Lower leg skin (tissue), 4 donors: Measurements from ENCODE around the gene PTH2. TPM values are rescaled to one million over a fixed set of nuclear protein-coding genes. Genes with fewer than 3 reads are reported as not detected.

Experiments used
- DNase-seq, 2 donors: peaks; one replicate each; pipeline ENCODE4 v3.0.0-alpha.2; 2019; ENCODE audit warnings: low spot score in 2 of 2
- H3K4me3 ChIP-seq: fragments of 200-600 bp; sonication (generic); 2 replicates; pipeline ENCODE4 v1.5.1; 2017; ENCODE audit warnings: mild to moderate bottlenecking, low read depth; ENCODE audit not compliant: poor library complexity, severe bottlenecking
- CTCF ChIP-seq, 3 donors: fragments of 450-650 bp; IDR thresholded peaks; one replicate each; pipeline ENCODE4 v1.5.1; 2016; ENCODE audit warnings: antibody characterized with exemption in 3 of 3, mild to moderate bottlenecking in 3 of 3, moderate library complexity in 2 of 3
- POLR2A ChIP-seq, 2 donors: fragments of 450-650 bp; IDR thresholded peaks; one replicate each; pipeline ENCODE4 v1.6.1; 2016 to 2017; ENCODE audit warnings: antibody characterized with exemption in 2 of 2, mild to moderate bottlenecking in 1 of 2, moderate library complexity in 1 of 2
- WGBS, 2 donors: methylation state at CpG; one replicate each; pipeline ENCODE4 v1.1.5; 2018; 5-methylcytosine and 5-hydroxymethylcytosine counted together
- intact Hi-C: fragments of 100-400 bp; cut with DNase I; formaldehyde crosslinking; loops from one replicate; pipeline ENCODE4 v1.15.0; 2023; ENCODE audit warnings: low total_unique reads
- total RNA-seq, 4 donors: library from RNA; depleted of rRNA; stranded (reverse); fragments of >200 nt; gene quantifications; one replicate each; pipeline ENCODE4 v1.1.0, GENCODE V29; 2016

Gene PTH2
- total RNA-seq, 4 donors from 2014 or later: not detected

- H3K4me3 ChIP-seq: no peak overlapping the region
- WGBS, 2 donors: 52 to 59% methylated on average over 12 of the region's 12 CpGs
- no peak for DNase-seq
- intact Hi-C loops: no loop called here
- TF ChIP-seq POLR2A (IDR thresholded peaks at IDR 0.05) (no peak), CTCF (IDR thresholded peaks at IDR 0.05) (no peak)
Measured at GRCh38 chr19:49427339-49427738, 4.1 kb upstream of the PTH2 start.

GRCh38 chr19:49425922-49426592 is 2.8 kb upstream of the PTH2 start:
- TF ChIP-seq POLR2A (IDR thresholded peaks at IDR 0.05): no peak
- no peak for TF ChIP-seq CTCF (IDR thresholded peaks at IDR 0.05)
- intact Hi-C loops: no loop called here
- H3K4me3 ChIP-seq: no peak overlapping the region
- 6% methylated on average over 30 of the region's 30 CpGs for WGBS, 2 donors
- DNase-seq: no peak

DNA sequence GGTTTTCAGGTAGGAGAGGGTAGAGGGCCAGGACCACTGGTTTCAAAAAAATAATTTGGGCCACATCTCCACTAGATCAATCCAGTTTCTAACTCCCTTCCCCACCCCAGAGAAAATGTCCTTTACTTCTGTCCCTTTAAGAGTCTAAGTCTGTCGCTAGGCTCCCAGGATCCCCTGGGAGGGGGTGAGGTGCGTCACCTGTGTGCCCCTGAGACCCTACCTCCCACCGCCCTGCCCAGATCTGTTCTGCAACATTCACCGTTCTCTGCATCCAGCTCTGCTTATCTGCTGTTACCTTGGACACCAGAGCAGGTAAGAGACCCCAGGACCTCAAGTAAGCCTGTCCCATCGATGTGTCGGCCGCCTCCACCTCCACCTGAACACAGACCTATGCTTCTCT is 1.9 kb upstream of the PTH2 start, which contains the start of gene GFY:
Gene GFY (plus strand): TSS at position 211 of the 400 bp plus-strand sequence. CDS start 1,043 bp downstream, outside the sequence.
- intact Hi-C loops: no loop called here
- no peak for TF ChIP-seq POLR2A (IDR thresholded peaks at IDR 0.05)
- TF ChIP-seq CTCF (IDR thresholded peaks at IDR 0.05): no peak
- DNase-seq: no peak
- no peak within 1 kb of the TSS for H3K4me3 ChIP-seq
- 64 to 72% methylated on average over 7 of the region's 7 CpGs for WGBS, 2 donors

GRCh38 chr19:49423985-49424303 is 703 bp upstream of the PTH2 start:
- WGBS, 2 donors: 14 to 25% methylated on average over 3 of the region's 3 CpGs
- H3K4me3 ChIP-seq: no peak overlapping the region
- no peak for DNase-seq
- intact Hi-C loops: no loop called here
- no peak for TF ChIP-seq POLR2A (IDR thresholded peaks at IDR 0.05)
- TF ChIP-seq CTCF (IDR thresholded peaks at IDR 0.05): no peak

- WGBS, 2 donors: 2% methylated on average over 34 to 58 of the region's 58 CpGs
- no peak overlapping the region for H3K4me3 ChIP-seq
- intact Hi-C loops: no loop called here
- DNase-seq: no peak
- TF ChIP-seq POLR2A (IDR thresholded peaks at IDR 0.05): no peak
- no peak for TF ChIP-seq CTCF (IDR thresholded peaks at IDR 0.05)
Measured at GRCh38 chr19:49422407-49423070, 702 bp downstream of the PTH2 start.

DNA sequence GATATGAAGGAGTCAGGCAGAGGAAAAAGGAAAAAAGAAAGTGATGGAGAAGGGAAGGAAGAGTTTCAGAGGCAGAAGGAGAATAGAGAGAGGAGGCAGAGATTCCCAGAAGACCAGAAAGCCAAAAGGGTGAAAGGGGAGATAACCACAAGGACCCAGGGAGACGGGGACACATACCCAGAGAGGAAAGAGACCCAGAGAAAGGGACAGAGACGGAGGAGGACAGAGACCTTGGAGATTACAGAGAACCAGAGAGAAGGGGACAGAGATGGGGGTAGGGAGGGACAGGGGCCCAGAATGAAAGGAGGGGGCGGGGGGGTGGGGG is 1.4 kb downstream of the PTH2 start:
- intact Hi-C loops: no loop called here
- DNase-seq: no peak

More for the DNA sequence above, 1.4 kb downstream of the PTH2 start:
- no peak overlapping the region for H3K4me3 ChIP-seq
- whole genome bisulfite sequencing, 2 donors: 18 to 24% methylated on average over 3 of the region's 3 CpGs
- TF ChIP-seq POLR2A (IDR thresholded peaks at IDR 0.05) (no peak), CTCF (IDR thresholded peaks at IDR 0.05) (no peak)
